Measurements from ENCODE around the gene MED19. TPM values are rescaled to one million over a fixed set of nuclear protein-coding genes. Genes with fewer than 3 reads are reported as not detected.

MED19 gene
- total RNA-seq, 1 experiment from 2014 or later = 17.6 TPM

- Histone ChIP-seq H3K23ac (ENCODE audit: insufficient read length, low read depth, low read length) (no peak overlapping the region), H3K4me1 (ENCODE audit: insufficient read depth, low read length) (no peaks in the 10 kb centered on the region; the same call in 1 of the 2 replicates), H3K14ac (ENCODE audit: insufficient read depth, low read length) (no peak overlapping the region), H2BK12ac (ENCODE audit: insufficient read length, low read depth, low read length) (no peak overlapping the region), H2AK5ac (ENCODE audit: insufficient read length, low read length) (no peak overlapping the region), H3K4ac (ENCODE audit: low read depth, low read length) (no peak overlapping the region), H3K27me3 (ENCODE audit: insufficient read depth, low read length) (no peaks in the 10 kb centered on the region), H4K8ac (replicated peaks; ENCODE audit: insufficient read length, low read depth, low read length) (no peak overlapping the region), H2BK15ac (ENCODE audit: low read depth, low read length) (no peak overlapping the region), H2AFZ (ENCODE audit: low read length) (no peak overlapping the region), H4K91ac (ENCODE audit: insufficient read length, low read depth, low read length) (no peak overlapping the region), H3K9me3 (ENCODE audit: control insufficient read depth, low read depth, low read length) (no peaks in the 10 kb centered on the region), H3K23me2 (ENCODE audit: insufficient read length, low read depth, low read length, poor library complexity, severe bottlenecking) (no peaks in the 10 kb centered on the region), H3K4me2 (ENCODE audit: insufficient read depth, insufficient read length, low read length) (peak overlapping the region; percentile 21), H2BK5ac (ENCODE audit: insufficient read length, low read length) (no peak overlapping the region), H3K56ac (ENCODE audit: insufficient read length, low read depth, low read length) (no peak overlapping the region), H3K9ac (ENCODE audit: extremely low read depth, insufficient read length, low read length) (no peak overlapping the region), H3K79me1 (ENCODE audit: insufficient read depth, low read depth, low read length, poor library complexity, severe bottlenecking) (peaks cover 3% of the 10 kb centered on the region), H3K27ac (ENCODE audit: insufficient read length, low read depth, low read length) (peak overlapping the region; percentile 78), H4K20me1 (ENCODE audit: control insufficient read depth, insufficient read depth, insufficient read length) (no peaks in the 10 kb centered on the region), H2BK120ac (ENCODE audit: low read depth, low read length, poor library complexity, severe bottlenecking) (no peak overlapping the region), H2BK20ac (ENCODE audit: low read depth, low read length, poor library complexity, severe bottlenecking) (no peak overlapping the region), H3K79me2 (ENCODE audit: insufficient read depth, low read length) (peaks cover 4% of the 10 kb centered on the region; the same call in 1 of the 2 replicates), H3T11ph (ENCODE audit: low read length) (no peak overlapping the region), H3K18ac (ENCODE audit: insufficient read length, low read depth, low read length) (no peak overlapping the region), H4K5ac (ENCODE audit: insufficient read length, low read depth, low read length) (no peak overlapping the region)
- peak overlapping the region in 1 of 2 experiments; percentile 68; a peak in 3 of 5 replicates for H3K4me3 Mint-ChIP-seq
- no peak for DNase-seq
- no CpG with 5 or more reads among the region's 7 CpGs for WGBS (ENCODE audit: extremely low coverage, insufficient read length, low lambda C conversion rate)
- peaks cover 13 to 20% of the 10 kb centered on the region in 2 experiments for H3K4me1 Mint-ChIP-seq
- no peaks in the 10 kb centered on the region for H3K27me3 Mint-ChIP-seq (ENCODE audit: low read depth)
- H3K36me3 Mint-ChIP-seq (ENCODE audit: insufficient read depth in 1 of 3, low read depth in 3 of 3) = peaks cover 4 to 6% (median 6%) of the 10 kb centered on the region in 3 experiments; a peak in 2 of 7 replicates
- no peak for TF ChIP-seq CTCF (conservative IDR thresholded peaks at IDR 0.05)
- H3K27ac Mint-ChIP-seq = peak overlapping the region; percentile 51 to 98 (median 98)
- H3K9me3 Mint-ChIP-seq = no peaks in the 10 kb centered on the region
These were observed 16.8 kb upstream of the MED19 start for GRCh38 chr11:57728829-57729228.
